GM12878 (cell line): ENCODE results near the gene COL28A1. TPM values are rescaled to one million over a fixed set of nuclear protein-coding genes. Genes with fewer than 3 reads are reported as not detected.

Source experiments
- ATAC-seq: fragments of 200-7000 bp; cut with Tn5 transposase; 3 replicates; pipeline ENCODE4 v1.9.1; 2020; ENCODE audit warnings: mild to moderate bottlenecking, moderate library complexity
- BruUV-seq: library from RNA; stranded (reverse); fragments of 400-500 nt; replicated peaks from 2 replicates; lab custom pipeline; 2021; lab: Mats Ljungman, UMichigan
- CTCF ChIA-PET: fragments of 300-600 bp; sonication (Branson Sonifier 250); formaldehyde crosslinking; extraction: SDS; loops from one replicate; lab custom pipeline; 2021; ENCODE audit warnings: inconsistent platforms; lab: Yijun Ruan, JAX
- POLR2A ChIA-PET: fragments of 350-600 bp; formaldehyde crosslinking; extraction: SDS; loops from one replicate; lab custom pipeline; 2021; ENCODE audit warnings: inconsistent platforms; lab: Charles Lee
- RAD21 ChIA-PET: fragments of 300-600 bp; sonication (Branson Sonifier 250); formaldehyde crosslinking; loops from one replicate; lab custom pipeline; 2023; ENCODE audit warnings: antibody characterized with exemption; ENCODE audit not compliant: unreplicated experiment; lab: Charles Lee
- SMC1A ChIA-PET: fragments of 300-600 bp; sonication (Branson Sonifier 250); formaldehyde crosslinking; loops from one replicate; lab custom pipeline; 2023; ENCODE audit not compliant: unreplicated experiment, uncharacterized antibody; lab: Charles Lee
- DNase-seq: peaks from one replicate; pipeline ENCODE4 v3.0.0-alpha.2; 2011; ENCODE audit warnings: low read depth, low spot score
- FAIRE-seq: peaks from 3 replicates; lab custom pipeline; 2011; peaks lifted over from hg19 to GRCh38; lab: Jason Lieb, UNC
- H2AFZ ChIP-seq: 2 replicates; pipeline ENCODE4 v1.6.0; 2011; ENCODE audit warnings: low read depth, low read length, control low read depth; ENCODE audit not compliant: control insufficient read depth
- H3K27ac ChIP-seq: 2 replicates; pipeline ENCODE4 v1.5.1; 2011; ENCODE audit warnings: control low read depth; ENCODE audit not compliant: control insufficient read depth, insufficient read depth
- H3K27me3 ChIP-seq, 2 experiments: replicated peaks in 1 of 2; 2 replicates each; pipeline versions ENCODE4 v1.6.0 to v1.6.1; 2011; ENCODE audit warnings: low read length in 1 of 2; ENCODE audit not compliant: control insufficient read depth in 2 of 2, insufficient read depth in 2 of 2
- H3K36me3 ChIP-seq, 2 experiments: 2 replicates each; pipeline ENCODE4 v1.5.1; 2011; ENCODE audit warnings: low read length in 1 of 2; ENCODE audit not compliant: control insufficient read depth in 2 of 2, insufficient read depth in 2 of 2
- H3K4me1 ChIP-seq: 2 replicates; pipeline ENCODE4 v1.6.1; 2011; ENCODE audit warnings: mild to moderate bottlenecking, low read length, moderate library complexity, mixed read lengths; ENCODE audit not compliant: control insufficient read depth, insufficient read depth
- H3K4me2 ChIP-seq: 2 replicates; pipeline ENCODE4 v1.6.0; 2011; ENCODE audit warnings: control low read depth; ENCODE audit not compliant: control insufficient read depth, insufficient read depth
- H3K4me3 ChIP-seq: fragments of 200-600 bp; sonication (generic); 2 replicates; pipeline ENCODE4 v1.5.1; 2016
- H3K79me2 ChIP-seq: 2 replicates; pipeline ENCODE4 v1.6.0; 2011; ENCODE audit warnings: low read length; ENCODE audit not compliant: control insufficient read depth, insufficient read depth
- H3K9ac ChIP-seq: 2 replicates; pipeline ENCODE4 v1.8.0; 2011; ENCODE audit warnings: low read length, control low read depth, mixed read lengths; ENCODE audit not compliant: control insufficient read depth, insufficient read depth
- H3K9me3 ChIP-seq: replicated peaks from 3 replicates; pipeline ENCODE4 v1.5.1; 2011; ENCODE audit warnings: mild to moderate bottlenecking, low read length; ENCODE audit not compliant: control insufficient read depth, insufficient read depth
- H4K20me1 ChIP-seq: 2 replicates; pipeline ENCODE4 v1.6.0; 2011; ENCODE audit not compliant: control insufficient read depth, insufficient read depth
- CBX5 ChIP-seq: sonication (generic); IDR thresholded peaks from 2 replicates; pipeline ENCODE4 v1.6.1; 2016; ENCODE audit warnings: low read depth, moderate library complexity, mild to moderate bottlenecking, inconsistent platforms
- CEBPZ ChIP-seq: fragments of 150-350 bp; IDR thresholded peaks from 2 replicates; pipeline ENCODE4 v1.6.1; 2016; ENCODE audit warnings: low read depth, low read length
- CHD1 ChIP-seq: IDR thresholded peaks from 2 replicates; pipeline ENCODE4 v1.6.1; 2012; ENCODE audit warnings: low read depth, low read length, improper control_type of control experiment
- EGR1 ChIP-seq, 2 experiments: IDR thresholded peaks; 1 replicate in 1 of 2; 2 replicates in 1 of 2; pipeline ENCODE4 v1.6.1; 2011 to 2012; ENCODE audit warnings: low read depth in 2 of 2, low read length in 2 of 2, borderline replicate concordance in 1 of 2, mild to moderate bottlenecking in 1 of 2, moderate library complexity in 1 of 2
- HDAC6 ChIP-seq: fragments of 200-600 bp; sonication (generic); IDR thresholded peaks from one replicate; pipeline ENCODE4 v1.8.0; 2017; ENCODE audit warnings: antibody characterized with exemption; ENCODE audit not compliant: unreplicated experiment
- LARP7 ChIP-seq: fragments of 450-650 bp; IDR thresholded peaks from 2 replicates; pipeline ENCODE4 v1.6.1; 2017; ENCODE audit warnings: mild to moderate bottlenecking
- NFIC ChIP-seq: IDR thresholded peaks from 2 replicates; pipeline ENCODE4 v1.6.1; 2012; ENCODE audit warnings: low read depth, mild to moderate bottlenecking, inconsistent platforms, low read length, moderate library complexity
- NR2F1 ChIP-seq: fragments of 450-650 bp; conservative IDR thresholded peaks from 2 replicates; pipeline ENCODE4 v1.6.1; 2017; ENCODE audit warnings: mild to moderate bottlenecking
- POLR2AphosphoS2 ChIP-seq: IDR thresholded peaks from 2 replicates; pipeline ENCODE4 v1.6.1; 2011; ENCODE audit warnings: low read depth, mild to moderate bottlenecking, low read length, improper control_type of control experiment, moderate library complexity
- PRDM15 ChIP-seq: fragments of 450-650 bp; formaldehyde crosslinking; IDR thresholded peaks from 2 replicates; pipeline ENCODE4 v1.4.0; 2020; ENCODE audit warnings: mild to moderate bottlenecking, moderate library complexity
- RAD51 ChIP-seq: fragments of 450-650 bp; IDR thresholded peaks from 2 replicates; pipeline ENCODE4 v1.6.1; 2016; ENCODE audit warnings: moderate library complexity, mild to moderate bottlenecking, inconsistent platforms
- SMAD1 ChIP-seq: fragments of 450-650 bp; IDR thresholded peaks from 2 replicates; pipeline ENCODE4 v1.6.1; 2018; ENCODE audit warnings: mild to moderate bottlenecking, low read depth; ENCODE audit not compliant: partially characterized antibody
- SPI1 ChIP-seq: IDR thresholded peaks from 2 replicates; pipeline ENCODE4 v1.6.1; 2011; ENCODE audit warnings: low read depth, mild to moderate bottlenecking, low read length, moderate library complexity, borderline replicate concordance; ENCODE audit not compliant: insufficient read depth
- STAT3 ChIP-seq: IDR thresholded peaks from 2 replicates; pipeline ENCODE4 v1.6.1; 2011; ENCODE audit warnings: low read depth, low read length, improper control_type of control experiment
- TAF1 ChIP-seq: IDR thresholded peaks from 2 replicates; pipeline ENCODE4 v1.6.1; 2011; ENCODE audit warnings: mild to moderate bottlenecking, low read depth, low read length, borderline replicate concordance
- ZNF622 ChIP-seq: fragments of 450-650 bp; IDR thresholded peaks from 2 replicates; pipeline ENCODE4 v1.6.1; 2017; ENCODE audit warnings: mild to moderate bottlenecking, inconsistent platforms
- WGBS: methylation state at CpG from one replicate; pipeline ENCODE4 v1.1.6; 2016; ENCODE audit warnings: low lambda C conversion rate; ENCODE audit not compliant: insufficient replicate concordance, insufficient coverage; ENCODE audit errors: missing lambda C conversion rate; 5-methylcytosine and 5-hydroxymethylcytosine counted together
- in situ Hi-C: fragments of 300-500 bp; cut with MboI; formaldehyde crosslinking; loops from 9 replicates; pipeline ENCODE4 v1.14.3; 2018; ENCODE audit warnings: mixed read lengths
- intact Hi-C: fragments of 100-400 bp; cut with micrococcal nuclease; formaldehyde crosslinking; loops from one replicate; pipeline ENCODE4 v1.14.2; 2022; ENCODE audit not compliant: unreplicated experiment
- polyA plus RNA-seq, 11 experiments: library from polyadenylated mRNA; depleted of rRNA in 4 of 11; unstranded in 6 of 11; stranded (reverse) in 5 of 11; fragments of >200 nt; fragmentation: Nextera tagmentation in 4 of 11; fragmentation: Illumina TruSeq in 1 of 11; extraction: Ambion mirVana in 4 of 11; extraction: Trizol in 1 of 11; gene quantifications; 1 replicate in 1 of 11; 2 replicates in 10 of 11; pipeline versions ENCODE4 v1.2.1 to v1.2.3, GENCODE V29; 2011 to 2016; ENCODE audit warnings: inconsistent platforms in 2 of 11, missing spikeins in 2 of 11, low read depth in 1 of 11
- total RNA-seq, 4 experiments: library from RNA; depleted of rRNA in 3 of 4; stranded (reverse); fragments of >200 nt in 3 of 4; fragmentation: Illumina TruSeq in 1 of 4; extraction: Trizol in 1 of 4; gene quantifications; 2 replicates each; pipeline versions ENCODE4 v1.2.1 to v1.2.3, GENCODE V29; 2013 to 2021
- TF ChIP-seq, protein P1 (sequence below): IDR thresholded peaks from 2 replicates; pipeline ENCODE4 v1.6.1; 2011; ENCODE audit warnings: low read depth, mild to moderate bottlenecking, low read length, moderate library complexity, borderline replicate concordance; ENCODE audit errors: extremely low read depth

COL28A1 gene
- total and polyA plus RNA-seq, 10 of the 15 experiments (the other 5 are each of a cell fraction or from before 2014, with no cell fraction given) = 0.05 to 0.22 TPM; not detected in 8

DNA sequence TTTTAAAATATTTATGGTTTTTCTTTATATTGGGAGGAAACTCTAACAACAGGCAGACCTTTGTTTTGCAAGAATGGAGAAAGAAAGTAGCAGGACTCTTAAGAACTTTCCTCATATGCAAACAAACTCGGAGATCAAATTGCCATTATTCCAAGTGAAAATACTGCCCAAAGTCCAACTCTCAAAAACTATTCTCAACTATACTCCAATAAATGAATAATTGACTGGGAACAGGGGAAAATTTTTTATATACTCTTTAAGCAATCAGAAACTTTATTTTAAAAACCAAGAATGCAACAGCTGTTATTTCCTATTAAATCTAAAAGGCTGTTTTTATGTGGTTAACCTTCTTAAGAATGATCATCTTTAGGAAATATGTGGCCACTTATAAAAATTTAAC lies 101.9 kb downstream of the COL28A1 start (continued):
- TF ChIP-seq EGR1 (IDR thresholded peaks at IDR 0.05; ENCODE audit: borderline replicate concordance in 1 of 2, low read depth in 2 of 2, low read length in 2 of 2) (no peak), LARP7 (no peak), ZNF622 (no peak), NFIC (no peak), HDAC6 (no peak)

- intact Hi-C loops = no loop called here
- 70% methylated on average over 7 of the region's 7 CpGs for WGBS
- RAD21 ChIA-PET = no interaction called here
- Histone ChIP-seq H3K9ac (no peak overlapping the region), H3K4me1 (no peaks in the 10 kb centered on the region), H2AFZ (no peak overlapping the region)
- TF ChIP-seq CBX5 (no peak), RAD51 (no peak), NR2F1 (no peak), SMAD1 (no peak), POLR2AphosphoS2 (no peak), CHD1 (no peak), PRDM15 (CRISPR knock-in tag) (no peak), NFIC (no peak), TAF1 (no peak), CEBPZ (no peak), STAT3 (no peak), SPI1 (no peak)
- TF ChIP-seq, protein P1, sequence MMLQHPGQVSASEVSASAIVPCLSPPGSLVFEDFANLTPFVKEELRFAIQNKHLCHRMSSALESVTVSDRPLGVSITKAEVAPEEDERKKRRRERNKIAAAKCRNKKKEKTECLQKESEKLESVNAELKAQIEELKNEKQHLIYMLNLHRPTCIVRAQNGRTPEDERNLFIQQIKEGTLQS = no peak
- TF ChIP-seq, all 136 proteins: peak for 0
- ATAC-seq = no peak
- no peak for DNase-seq
- no peak for FAIRE-seq
- H3K9me3 ChIP-seq = no peaks in the 10 kb centered on the region
- H3K4me3 ChIP-seq = no peak overlapping the region
- no peaks in the 10 kb centered on the region; a peak in 2 of 4 replicates for H3K27me3 ChIP-seq
- no peaks in the 10 kb centered on the region for H3K36me3 ChIP-seq
- ChIA-PET SMC1A (interaction anchor here (1.1 to 3.8 kb wide), 2 partner anchors 8 to 331 kb away, joined by 3 to 17 read pairs; no protein-coding TSS in a partner anchor), CTCF (interaction anchor here (0.9 kb wide), 1 partner anchor 9 kb away, joined by 3 read pairs; no protein-coding TSS in a partner anchor), POLR2A (no interaction called here)
- in situ Hi-C loops = no loop called here
- no peaks in the 10 kb centered on the region for H3K79me2 ChIP-seq
- no TSS peak for BruUV-seq
- H3K27ac ChIP-seq = no peak overlapping the region
- H3K4me2 ChIP-seq = no peak overlapping the region
- H4K20me1 ChIP-seq = no peaks in the 10 kb centered on the region
Observed at GRCh38 chr7:7432979-7433378, 102.7 kb downstream of the COL28A1 start.
